ENCODE measurements around the gene IQGAP3.
"Not testable (repeated sequence)": the region's sequence is repeated elsewhere in the genome, so short reads cannot be mapped to it uniquely, and the experiment has no call there.

IQGAP3 gene

GRCh38 chr1:156612666-156613065, 40.3 kb upstream of the IQGAP3 start:
- no peak for DNase-seq (ENCODE audit: extremely low read depth, low read depth)
- H3K4me3 ChIP-seq (replicated peaks; ENCODE audit: low read depth, low read length), result no peak overlapping the region
- TF ChIP-seq CTCF (IDR thresholded peaks at IDR 0.05; ENCODE audit: low read depth, low read length, missing control alignments), result no peak

GRCh38 chr1:156610072-156610471, 37.7 kb upstream of the IQGAP3 start:
- not testable (repeated sequence) for DNase-seq (ENCODE audit: extremely low read depth, low read depth); H3K4me3 ChIP-seq (replicated peaks; ENCODE audit: low read depth, low read length)

GRCh38 chr1:156608981-156609380, 36.6 kb upstream of the IQGAP3 start:
- peak; percentile 64 for TF ChIP-seq CTCF (IDR thresholded peaks at IDR 0.05; ENCODE audit: low read depth, low read length, missing control alignments)
- no peak overlapping the region for H3K4me3 ChIP-seq (replicated peaks; ENCODE audit: low read depth, low read length)
- no peak for DNase-seq (ENCODE audit: extremely low read depth, low read depth)

GRCh38 chr1:156608036-156608674, 35.8 kb upstream of the IQGAP3 start:
- TF ChIP-seq CTCF (IDR thresholded peaks at IDR 0.05; ENCODE audit: low read depth, low read length, missing control alignments), result peak; percentile 79
- H3K4me3 ChIP-seq (replicated peaks; ENCODE audit: low read depth, low read length), result no peak overlapping the region
- peak; percentile 51 for DNase-seq (ENCODE audit: extremely low read depth, low read depth)

- H3K4me3 ChIP-seq (replicated peaks; ENCODE audit: low read depth, low read length); DNase-seq (ENCODE audit: extremely low read depth, low read depth): not testable (repeated sequence)
Measured at GRCh38 chr1:156607344-156607743, 35.0 kb upstream of the IQGAP3 start.

GRCh38 chr1:156602557-156602993, 30.2 kb upstream of the IQGAP3 start:
- H3K4me3 ChIP-seq (replicated peaks; ENCODE audit: low read depth, low read length), result no peak overlapping the region

GRCh38 chr1:156601892-156602291, 29.5 kb upstream of the IQGAP3 start:
- DNase-seq (ENCODE audit: extremely low read depth, low read depth), result no peak
- H3K4me3 ChIP-seq (replicated peaks; ENCODE audit: low read depth, low read length), result peak overlapping the region; percentile 74
- TF ChIP-seq CTCF (IDR thresholded peaks at IDR 0.05; ENCODE audit: low read depth, low read length, missing control alignments), result no peak

More at GRCh38 chr1:156602557-156602993, 30.2 kb upstream of the IQGAP3 start:
- no peak for DNase-seq (ENCODE audit: extremely low read depth, low read depth)
- TF ChIP-seq CTCF (IDR thresholded peaks at IDR 0.05; ENCODE audit: low read depth, low read length, missing control alignments), result peak; percentile 54
